Right atrium auricular region (tissue), 2 donors: ENCODE results near the gene LSM11. TPM values are rescaled to one million over a fixed set of nuclear protein-coding genes. Genes with fewer than 3 reads are reported as not detected.

Experiments used
- DNase-seq: peaks from one replicate; pipeline ENCODE4 v3.0.0-alpha.2; 2019; ENCODE audit warnings: low spot score
- H3K27ac ChIP-seq, 2 donors: fragments of 200-600 bp; sonication (generic); 1 replicate in 1 of 2; 2 replicates in 1 of 2; pipeline ENCODE4 v1.5.1; 2016 to 2019
- H3K27me3 ChIP-seq, 2 donors: fragments of 200-600 bp; sonication (generic); one replicate each; pipeline versions ENCODE4 v1.5.1 to v1.6.0; 2017 to 2019
- H3K36me3 ChIP-seq: fragments of 200-600 bp; sonication (generic); one replicate; pipeline ENCODE4 v1.5.1; 2016
- H3K4me1 ChIP-seq, 2 donors: fragments of 200-600 bp; sonication (generic); one replicate each; pipeline versions ENCODE4 v1.5.1 to v1.6.0; 2017 to 2019
- H3K4me3 ChIP-seq, 2 donors: fragments of 200-600 bp; sonication (generic); 1 replicate in 1 of 2; 2 replicates in 1 of 2; pipeline ENCODE4 v1.5.1; 2017 to 2019; ENCODE audit warnings: mild to moderate bottlenecking in 1 of 2, moderate library complexity in 1 of 2
- H3K9me3 ChIP-seq, 2 donors: fragments of 200-600 bp; sonication (generic); one replicate each; pipeline ENCODE4 v1.5.1; 2019
- total RNA-seq, 2 donors: library from RNA; depleted of rRNA; stranded (reverse); fragments of >200 nt; gene quantifications; one replicate each; pipeline ENCODE4 v1.1.0, GENCODE V29; 2016
- TF ChIP-seq, protein P1 (sequence below), 2 donors: fragments of 200-600 bp; sonication (generic); IDR thresholded peaks; one replicate each; pipeline ENCODE4 v1.5.1; 2019; ENCODE audit warnings: antibody characterized with exemption in 2 of 2

Gene LSM11
- total RNA-seq, 2 donors from 2014 or later = 1.6 to 2.4 TPM

GRCh38 chr5:157732130-157732514 lies 11.4 kb upstream of the LSM11 start:
- H3K9me3 ChIP-seq = no peaks in the 10 kb centered on the region
- TF ChIP-seq, protein P1, sequence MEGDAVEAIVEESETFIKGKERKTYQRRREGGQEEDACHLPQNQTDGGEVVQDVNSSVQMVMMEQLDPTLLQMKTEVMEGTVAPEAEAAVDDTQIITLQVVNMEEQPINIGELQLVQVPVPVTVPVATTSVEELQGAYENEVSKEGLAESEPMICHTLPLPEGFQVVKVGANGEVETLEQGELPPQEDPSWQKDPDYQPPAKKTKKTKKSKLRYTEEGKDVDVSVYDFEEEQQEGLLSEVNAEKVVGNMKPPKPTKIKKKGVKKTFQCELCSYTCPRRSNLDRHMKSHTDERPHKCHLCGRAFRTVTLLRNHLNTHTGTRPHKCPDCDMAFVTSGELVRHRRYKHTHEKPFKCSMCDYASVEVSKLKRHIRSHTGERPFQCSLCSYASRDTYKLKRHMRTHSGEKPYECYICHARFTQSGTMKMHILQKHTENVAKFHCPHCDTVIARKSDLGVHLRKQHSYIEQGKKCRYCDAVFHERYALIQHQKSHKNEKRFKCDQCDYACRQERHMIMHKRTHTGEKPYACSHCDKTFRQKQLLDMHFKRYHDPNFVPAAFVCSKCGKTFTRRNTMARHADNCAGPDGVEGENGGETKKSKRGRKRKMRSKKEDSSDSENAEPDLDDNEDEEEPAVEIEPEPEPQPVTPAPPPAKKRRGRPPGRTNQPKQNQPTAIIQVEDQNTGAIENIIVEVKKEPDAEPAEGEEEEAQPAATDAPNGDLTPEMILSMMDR (IDR thresholded peaks at IDR 0.05) = no peak
- peaks cover 27% of the 10 kb centered on the region for H3K36me3 ChIP-seq
- DNase-seq = no peak
- peaks cover 0 to 7% of the 10 kb centered on the region in 2 donors for H3K4me1 ChIP-seq
- peak overlapping the region; percentile 60 to 79 for H3K4me3 ChIP-seq
- no peaks in the 10 kb centered on the region for H3K27me3 ChIP-seq
- H3K27ac ChIP-seq = peak overlapping the region in 1 of 2 donors; percentile 93

- DNase-seq = no peak
- Histone ChIP-seq H3K36me3 (peaks cover 32% of the 10 kb centered on the region), H3K4me1 (peaks cover 0 to 7% of the 10 kb centered on the region in 2 donors), H3K9me3 (no peaks in the 10 kb centered on the region), H3K27me3 (no peaks in the 10 kb centered on the region), H3K27ac (no peak overlapping the region), H3K4me3 (no peak overlapping the region)
- TF ChIP-seq, protein P1 (IDR thresholded peaks at IDR 0.05) = no peak
These were observed 10.8 kb upstream of the LSM11 start for GRCh38 chr5:157732596-157733262.

GRCh38 chr5:157734436-157734835 lies 9.1 kb upstream of the LSM11 start:
- no peak for DNase-seq
- no peak overlapping the region for H3K27ac ChIP-seq
- TF ChIP-seq, protein P1 (IDR thresholded peaks at IDR 0.05) = no peak
- H3K9me3 ChIP-seq = no peaks in the 10 kb centered on the region
- no peaks in the 10 kb centered on the region for H3K27me3 ChIP-seq
- peaks cover 39% of the 10 kb centered on the region for H3K36me3 ChIP-seq
- peaks cover 0 to 7% of the 10 kb centered on the region in 2 donors for H3K4me1 ChIP-seq
- no peak overlapping the region for H3K4me3 ChIP-seq

DNA sequence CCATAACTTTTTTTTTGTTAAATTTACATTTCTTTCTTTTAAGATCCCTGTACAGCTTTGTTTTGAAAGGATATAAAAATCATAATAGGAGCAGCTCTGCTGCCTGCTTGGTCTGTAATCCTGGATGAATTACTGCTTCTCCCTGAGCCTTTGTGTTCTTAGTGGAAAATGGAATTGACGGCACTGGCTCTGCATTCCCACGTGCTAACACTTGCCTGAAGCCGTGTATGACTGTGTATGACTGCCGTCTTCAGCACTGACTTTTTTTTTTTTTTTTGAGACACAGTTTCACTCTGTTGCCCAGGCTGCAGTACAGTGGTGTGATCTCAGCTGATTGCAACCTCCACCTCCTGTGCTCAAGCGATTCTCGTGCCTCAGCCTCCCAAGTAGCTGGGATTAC lies 7.5 kb upstream of the LSM11 start:
- H3K4me1 ChIP-seq = peaks cover 0 to 7% of the 10 kb centered on the region in 2 donors

GRCh38 chr5:157739388-157740228 lies 3.9 kb upstream of the LSM11 start:
- H3K27me3 ChIP-seq = no peaks in the 10 kb centered on the region
- H3K27ac ChIP-seq = no peak overlapping the region
- peaks cover 0 to 11% of the 10 kb centered on the region in 2 donors for H3K4me1 ChIP-seq
- H3K9me3 ChIP-seq = no peaks in the 10 kb centered on the region
- TF ChIP-seq, protein P1 (IDR thresholded peaks at IDR 0.05) = no peak
- DNase-seq = no peak
- no peak overlapping the region for H3K4me3 ChIP-seq
- peaks cover 31% of the 10 kb centered on the region for H3K36me3 ChIP-seq

More for the DNA sequence above, 7.5 kb upstream of the LSM11 start:
- Histone ChIP-seq H3K9me3 (no peaks in the 10 kb centered on the region), H3K27ac (no peak overlapping the region), H3K4me3 (no peak overlapping the region), H3K27me3 (no peaks in the 10 kb centered on the region), H3K36me3 (peaks cover 39% of the 10 kb centered on the region)
- TF ChIP-seq, protein P1 (IDR thresholded peaks at IDR 0.05) = no peak
- no peak for DNase-seq
